Measurements from ENCODE around the gene ZNF90.
"Not testable (repeated sequence)": the region's sequence is repeated elsewhere in the genome, so short reads cannot be mapped to it uniquely, and the experiment has no call there.

ZNF90 gene

DNA sequence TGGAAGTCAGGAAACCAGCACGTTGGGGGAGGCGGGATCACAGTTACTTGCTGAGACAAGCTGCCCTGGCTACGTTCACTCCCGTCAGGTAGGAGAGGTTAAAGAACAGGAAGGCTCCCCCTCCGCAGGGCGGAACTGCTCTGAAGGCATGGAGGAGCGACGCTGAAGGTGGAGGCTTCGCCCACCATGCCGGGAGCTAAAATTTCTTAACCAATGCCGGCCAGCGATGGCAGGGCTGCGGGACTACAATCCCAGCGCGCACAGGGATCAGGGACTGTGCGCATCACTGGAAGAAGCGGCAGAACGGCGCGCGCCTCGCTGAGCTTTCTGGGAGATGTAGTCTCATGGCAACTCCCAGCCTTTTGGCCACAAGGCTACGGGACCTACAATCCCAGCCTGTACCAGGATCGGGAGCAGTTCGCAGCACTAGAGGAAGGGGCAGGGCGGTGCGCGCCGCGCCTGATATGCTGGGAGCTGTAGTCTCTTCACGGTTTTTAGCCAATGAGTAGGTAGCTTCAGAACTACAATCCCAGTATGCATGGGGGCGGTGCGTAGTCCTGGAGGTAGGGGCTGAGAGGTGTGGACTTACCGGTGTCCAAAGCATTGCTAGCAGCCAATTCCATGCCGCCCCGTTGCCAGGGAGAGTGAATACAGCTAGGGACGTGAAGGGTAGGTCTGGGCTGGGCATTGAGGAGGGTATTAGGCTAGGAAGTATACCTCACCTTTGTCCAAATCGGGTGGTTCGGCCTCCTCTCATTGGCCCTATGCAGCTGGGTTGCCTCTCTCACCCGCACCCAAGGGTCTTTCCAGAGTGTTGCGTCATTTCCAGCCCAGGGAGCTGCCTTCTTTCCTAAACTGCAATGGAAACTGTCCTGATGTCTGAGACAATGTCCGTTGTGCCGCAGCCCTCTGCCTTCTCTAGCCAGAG, 25.7 kb upstream of the ZNF90 start:
- H3K4me2 ChIP-seq: peak overlapping the region; percentile 74 to 95 (median 88)
- peak overlapping the region; percentile 65 to 87 (median 75) for H3K4me3 ChIP-seq
- H4K20me1 ChIP-seq: no peaks in the 10 kb centered on the region
- peak overlapping the region; percentile 63 to 84 (median 78) for H3K9ac ChIP-seq
- H3K36me3 ChIP-seq: no peaks in the 10 kb centered on the region
- peaks cover 0 to 10% (median 0%) of the 10 kb centered on the region in 11 experiments; a peak in 4 of 22 replicates for H3K9me3 ChIP-seq (replicated peaks in 1 of 11)
- peaks cover 6 to 15% (median 13%) of the 10 kb centered on the region in 10 experiments; a peak in 18 of 20 replicates for H3K4me1 ChIP-seq
- H3K27me3 ChIP-seq: no peaks in the 10 kb centered on the region
- peak in 6 of 11 experiments; percentile 19 to 82 (median 42); a peak in 7 of 22 replicates for TF ChIP-seq Cebpa-rat (IDR thresholded peaks at IDR 0.05)
- H3K27ac ChIP-seq: peak overlapping the region; percentile 62 to 87 (median 73); a peak in 21 of 22 replicates

DNA sequence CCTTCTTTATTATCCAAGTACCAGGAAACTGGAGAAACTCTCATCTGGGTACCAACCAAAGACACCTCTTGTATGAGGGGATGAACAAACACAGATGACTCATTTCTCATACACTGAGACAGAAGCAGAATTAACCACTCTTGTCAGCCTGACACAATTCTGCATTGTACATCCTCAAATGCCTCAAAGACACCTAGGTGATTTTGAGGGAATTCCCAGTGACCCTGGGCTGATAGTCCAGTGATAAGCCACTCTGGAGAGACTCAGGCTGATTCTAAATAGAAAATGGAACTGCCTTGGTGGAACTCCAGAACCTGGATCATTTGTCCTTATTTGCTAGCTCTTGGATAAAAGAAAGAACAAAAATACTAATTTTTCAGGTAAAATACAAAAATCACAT, 19.1 kb upstream of the ZNF90 start:
- H3K27ac ChIP-seq; H3K4me1 ChIP-seq; H3K36me3 ChIP-seq; H4K20me1 ChIP-seq; H3K9me3 ChIP-seq (replicated peaks in 1 of 11); H3K27me3 ChIP-seq; H3K9ac ChIP-seq; H3K4me3 ChIP-seq; H3K4me2 ChIP-seq: not testable (repeated sequence)

DNA sequence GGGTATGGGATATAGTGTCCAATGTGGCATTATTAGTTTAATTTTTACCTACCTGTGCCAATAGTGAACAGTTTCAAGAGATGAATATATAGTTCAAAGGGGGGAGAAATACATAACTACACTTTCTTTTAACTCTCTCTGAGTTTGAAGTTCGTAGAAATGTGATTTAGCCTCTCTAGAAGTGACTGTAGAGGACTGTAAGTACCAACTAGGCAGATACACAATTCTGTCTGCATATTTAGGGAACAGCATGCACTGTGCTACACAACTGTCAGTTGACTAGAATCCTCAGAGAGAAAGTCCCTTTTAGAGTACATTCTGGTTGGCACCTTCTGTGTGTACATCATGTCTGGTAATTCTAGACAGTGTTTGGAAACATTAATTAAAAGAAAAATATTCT, 17.5 kb upstream of the ZNF90 start:
- peaks cover 4 to 13% (median 6%) of the 10 kb centered on the region in 11 experiments; a peak in 16 of 22 replicates for H3K9me3 ChIP-seq (replicated peaks in 1 of 11)
- H3K4me1 ChIP-seq: 0 out of 20 replicates have a peak, but pooled peaks cover 0 to 5% (median 0%) of the 10 kb centered on the region in 10 experiments
- H3K36me3 ChIP-seq: no peaks in the 10 kb centered on the region
- H3K9ac ChIP-seq: no peak overlapping the region
- no peak for TF ChIP-seq Cebpa-rat (IDR thresholded peaks at IDR 0.05)
- no peak overlapping the region for H3K4me3 ChIP-seq
- no peak overlapping the region for H3K27ac ChIP-seq
- H3K4me2 ChIP-seq: no peak overlapping the region
- H4K20me1 ChIP-seq: no peaks in the 10 kb centered on the region
- no peaks in the 10 kb centered on the region for H3K27me3 ChIP-seq

DNA sequence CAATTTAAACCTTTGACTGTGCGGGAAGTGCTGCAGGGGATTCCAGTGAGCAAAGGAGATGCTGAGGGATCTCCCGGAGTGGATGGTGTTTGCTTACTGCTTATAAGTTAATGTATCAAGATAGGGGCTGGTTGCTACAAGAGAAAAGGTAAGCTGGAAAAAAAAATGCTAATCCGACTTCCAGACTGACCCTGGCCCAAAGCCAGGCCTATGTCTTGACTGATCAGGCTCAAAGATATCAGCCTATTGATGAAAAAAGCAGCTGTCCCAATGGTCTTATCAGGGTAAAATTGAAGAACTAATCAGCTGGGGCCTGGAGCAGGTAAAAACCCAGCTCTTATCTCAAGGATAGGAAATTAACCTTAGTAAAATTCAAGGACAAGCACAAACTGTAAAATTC, 10.9 kb upstream of the ZNF90 start:
- no peaks in the 10 kb centered on the region for H3K4me1 ChIP-seq
- H3K27ac ChIP-seq: no peak overlapping the region
- H3K36me3 ChIP-seq: no peaks in the 10 kb centered on the region
- no peak overlapping the region for H3K4me3 ChIP-seq
- no peaks in the 10 kb centered on the region for H4K20me1 ChIP-seq
- no peaks in the 10 kb centered on the region for H3K27me3 ChIP-seq
- no peak overlapping the region for H3K4me2 ChIP-seq
- TF ChIP-seq Cebpa-rat (IDR thresholded peaks at IDR 0.05): no peak
- no peak overlapping the region for H3K9ac ChIP-seq
- H3K9me3 ChIP-seq (replicated peaks in 1 of 11): peaks cover 59 to 76% (median 63%) of the 10 kb centered on the region in 11 experiments

DNA sequence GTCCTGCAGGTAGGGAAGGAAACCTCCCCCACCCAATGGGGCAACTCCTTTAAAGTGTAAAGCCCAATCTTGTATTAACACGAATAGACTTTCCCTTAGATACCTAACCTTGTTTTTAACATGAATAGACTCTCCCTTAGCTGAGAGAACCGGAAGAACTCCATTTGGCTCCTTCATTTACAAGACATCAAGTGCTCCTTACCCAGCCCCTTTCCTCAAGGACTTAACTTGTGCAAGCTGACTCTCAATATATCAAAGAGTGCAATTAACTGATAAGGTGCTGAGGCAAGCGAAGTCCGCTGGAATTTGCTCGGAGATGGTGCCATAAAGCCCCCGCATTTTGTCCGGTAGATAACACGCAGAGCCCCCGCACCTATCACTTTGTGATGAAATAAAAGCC, 9.9 kb upstream of the ZNF90 start:
- Histone ChIP-seq H3K27ac (no peak overlapping the region), H3K36me3 (no peaks in the 10 kb centered on the region), H3K9me3 (replicated peaks in 1 of 11) (peaks cover 60 to 84% (median 68%) of the 10 kb centered on the region in 11 experiments), H3K4me2 (no peak overlapping the region), H3K9ac (no peak overlapping the region), H3K4me3 (no peak overlapping the region), H3K4me1 (no peaks in the 10 kb centered on the region), H4K20me1 (no peaks in the 10 kb centered on the region), H3K27me3 (no peaks in the 10 kb centered on the region)
- no peak for TF ChIP-seq Cebpa-rat (IDR thresholded peaks at IDR 0.05)

DNA sequence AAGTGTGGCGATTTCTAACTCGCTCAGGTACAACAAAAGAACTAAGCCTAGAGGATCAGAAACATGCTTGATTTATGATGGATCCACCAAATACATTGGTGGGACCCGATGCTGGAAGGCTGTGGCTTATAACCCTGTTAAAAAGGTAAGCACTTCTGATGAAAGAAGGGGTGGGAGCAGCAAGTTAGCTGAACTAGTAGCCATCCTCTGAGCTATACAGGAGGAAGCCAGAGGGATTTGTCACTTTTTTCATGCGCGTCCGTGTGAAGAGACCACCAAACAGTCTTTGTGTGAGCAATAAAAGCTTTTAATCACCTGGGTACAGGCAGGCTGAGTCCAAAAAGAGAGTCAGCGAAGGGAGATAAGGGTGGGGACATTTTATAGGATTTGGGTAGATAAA, 9.2 kb upstream of the ZNF90 start:
- not testable (repeated sequence) for H4K20me1 ChIP-seq, H3K9ac ChIP-seq, H3K27ac ChIP-seq, H3K4me1 ChIP-seq, H3K4me3 ChIP-seq, H3K36me3 ChIP-seq, H3K4me2 ChIP-seq, H3K27me3 ChIP-seq
- peaks cover 64 to 88% (median 72%) of the 10 kb centered on the region in 11 experiments for H3K9me3 ChIP-seq (replicated peaks in 1 of 11)

DNA sequence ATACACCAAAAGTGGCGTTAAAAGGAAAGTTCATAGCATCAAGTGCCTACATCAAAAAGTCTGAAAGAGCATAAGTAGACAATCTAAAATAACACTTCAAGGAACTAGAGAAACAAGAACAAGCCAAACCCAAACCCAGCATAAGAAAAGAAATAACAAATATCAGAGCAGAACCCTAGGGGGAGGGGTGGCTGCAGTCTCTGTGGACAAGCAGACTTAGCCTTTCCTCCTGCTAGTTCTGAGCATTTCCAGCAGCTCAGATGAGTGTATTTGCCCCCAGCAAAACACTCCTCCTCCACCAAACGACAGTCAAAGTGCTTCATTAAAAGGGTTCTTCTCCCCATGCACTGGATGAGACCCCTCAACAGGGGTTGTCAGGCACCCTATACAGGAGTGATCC, 7.1 kb upstream of the ZNF90 start:
- Histone ChIP-seq H3K4me2 (no peak overlapping the region), H3K9ac (no peak overlapping the region), H3K27me3 (no peaks in the 10 kb centered on the region), H3K4me3 (no peak overlapping the region), H3K9me3 (replicated peaks in 1 of 11) (peaks cover 65 to 98% (median 80%) of the 10 kb centered on the region in 11 experiments), H3K27ac (no peak overlapping the region), H3K4me1 (no peaks in the 10 kb centered on the region), H4K20me1 (no peaks in the 10 kb centered on the region), H3K36me3 (no peaks in the 10 kb centered on the region)
- no peak for TF ChIP-seq Cebpa-rat (IDR thresholded peaks at IDR 0.05)

DNA sequence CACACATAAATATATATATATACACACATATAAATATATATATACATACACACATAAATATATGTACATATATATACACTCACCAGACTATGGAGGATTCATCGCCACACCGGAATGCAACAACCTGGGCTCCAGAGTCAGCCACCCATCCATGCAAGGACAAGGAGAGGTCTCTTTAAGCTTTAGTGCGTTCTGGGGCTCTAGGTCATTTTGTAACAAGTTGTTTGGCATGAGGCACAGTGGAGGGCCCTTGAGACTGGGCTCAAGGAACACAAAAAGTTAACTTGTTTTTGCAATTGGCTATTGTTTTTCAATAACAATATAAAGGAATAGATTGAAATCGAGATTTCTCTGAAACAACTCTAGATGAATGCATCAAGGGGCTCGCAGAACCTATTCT, 4.9 kb upstream of the ZNF90 start:
- TF ChIP-seq Cebpa-rat (IDR thresholded peaks at IDR 0.05): no peak
- Histone ChIP-seq H3K4me2 (no peak overlapping the region), H3K27ac (no peak overlapping the region)

DNA sequence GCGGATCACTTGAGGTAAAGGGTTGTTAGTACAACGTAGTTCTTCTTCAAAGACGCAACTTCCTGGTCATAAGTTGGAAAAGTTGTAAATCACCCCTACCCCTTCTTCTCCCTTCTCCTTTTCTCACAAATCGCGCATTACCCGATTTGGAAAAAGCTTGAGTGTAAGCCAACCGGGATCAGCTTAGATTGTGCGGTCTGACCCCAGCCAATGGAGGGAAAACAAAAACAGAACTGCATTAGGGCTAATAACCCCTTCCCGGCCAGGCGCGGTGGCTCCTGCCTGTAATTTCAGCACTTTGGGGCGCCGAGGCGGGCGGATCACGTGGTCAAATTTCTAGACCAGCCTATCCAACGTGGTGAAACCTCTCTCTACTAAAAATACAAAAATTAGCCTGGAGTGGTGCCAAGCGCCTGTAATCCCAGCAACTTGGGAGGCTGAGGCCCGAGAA, 806 bp downstream of the ZNF90 start:
- Histone ChIP-seq H3K9ac (peak overlapping the region; percentile 71 to 90 (median 83)), H3K9me3 (replicated peaks in 1 of 11) (peaks cover 69 to 85% (median 75%) of the 10 kb centered on the region in 11 experiments), H4K20me1 (no peaks in the 10 kb centered on the region), H3K27me3 (no peaks in the 10 kb centered on the region), H3K27ac (peak overlapping the region; percentile 55 to 88 (median 78); a peak in 21 of 22 replicates), H3K4me2 (peak overlapping the region; percentile 82 to 95 (median 88)), H3K4me1 (peaks cover 9 to 16% (median 12%) of the 10 kb centered on the region in 10 experiments; a peak in 16 of 20 replicates), H3K4me3 (peak overlapping the region; percentile 69 to 92 (median 78)), H3K36me3 (peaks cover 28 to 44% (median 42%) of the 10 kb centered on the region in 11 experiments)
- TF ChIP-seq Cebpa-rat (IDR thresholded peaks at IDR 0.05): no peak

More for the DNA sequence above, 4.9 kb upstream of the ZNF90 start:
- Histone ChIP-seq H4K20me1 (no peaks in the 10 kb centered on the region), H3K9me3 (replicated peaks in 1 of 11) (peaks cover 61 to 92% (median 75%) of the 10 kb centered on the region in 11 experiments), H3K27me3 (no peaks in the 10 kb centered on the region), H3K9ac (no peak overlapping the region), H3K4me1 (no peaks in the 10 kb centered on the region), H3K4me3 (no peak overlapping the region), H3K36me3 (no peaks in the 10 kb centered on the region; a peak in 1 of 22 replicates)
